ENCODE measurements around the gene TAF3.
"Not testable (repeated sequence)": the region's sequence is repeated elsewhere in the genome, so short reads cannot be mapped to it uniquely, and the experiment has no call there.

The TAF3 gene

GRCh38 chr10:7984325-7984724 lies 166.0 kb downstream of the TAF3 start:
- DNase-seq: no peak

GRCh38 chr10:7984896-7985295 lies 166.6 kb downstream of the TAF3 start:
- DNase-seq: no peak

GRCh38 chr10:7986851-7987250 lies 168.5 kb downstream of the TAF3 start:
- DNase-seq: no peak

- no peak for DNase-seq
Measured at GRCh38 chr10:7988989-7989388, 170.7 kb downstream of the TAF3 start.

- DNase-seq: no peak
Measured at GRCh38 chr10:7998831-7999230, 180.5 kb downstream of the TAF3 start.

GRCh38 chr10:8004469-8005000 lies 186.2 kb downstream of the TAF3 start:
- DNase-seq: no peak

- DNase-seq: no peak
Measured at GRCh38 chr10:8006274-8006999, 188.1 kb downstream of the TAF3 start.

GRCh38 chr10:8009031-8009430 lies 190.7 kb downstream of the TAF3 start:
- DNase-seq: no peak

- no peak for DNase-seq
Measured at GRCh38 chr10:8013006-8013405, 194.7 kb downstream of the TAF3 start.

- no peak for DNase-seq
Measured at GRCh38 chr10:8013619-8014018, 195.3 kb downstream of the TAF3 start.

GRCh38 chr10:8014649-8015048 lies 196.3 kb downstream of the TAF3 start:
- DNase-seq: no peak

- DNase-seq: no peak
Measured at GRCh38 chr10:8017277-8017676, 199.0 kb downstream of the TAF3 start.

- no peak for DNase-seq
Measured at GRCh38 chr10:8023321-8023720, 205.0 kb downstream of the TAF3 start.

- no peak for DNase-seq
Measured at GRCh38 chr10:8023851-8024250, 205.5 kb downstream of the TAF3 start.

- no peak for DNase-seq
Measured at GRCh38 chr10:8026349-8027259, 208.3 kb downstream of the TAF3 start.

- not testable (repeated sequence) for DNase-seq
Measured at GRCh38 chr10:8031211-8031610, 212.9 kb downstream of the TAF3 start.

GRCh38 chr10:8032558-8032957 lies 214.3 kb downstream of the TAF3 start:
- no peak for DNase-seq

- no peak for DNase-seq
Measured at GRCh38 chr10:8033812-8034465, 215.6 kb downstream of the TAF3 start.

GRCh38 chr10:8034466-8035005 lies 216.2 kb downstream of the TAF3 start:
- DNase-seq: no peak

GRCh38 chr10:8035006-8035640 lies 216.8 kb downstream of the TAF3 start:
- DNase-seq: no peak

- no peak for DNase-seq
Measured at GRCh38 chr10:8035641-8036470, 217.6 kb downstream of the TAF3 start.

All from NCI-H226 (cell line).